Stimulated activated naive CD4-positive, alpha-beta T cell treated with Interleukin-2 at 50 U/mL for 16 hours (primary cell): ENCODE data around the gene CENPB.
"Not testable (repeated sequence)": the region's sequence is repeated elsewhere in the genome, so short reads cannot be mapped to it uniquely, and the experiment has no call there.

Experiments used
- DNase-seq: peaks from one replicate; lab custom pipeline; 2025; lab: John Stamatoyannopoulos, UW

The CENPB gene

GRCh38 chr20:3786665-3787323 lies at the start of gene CENPB:
TSS of gene CENPB (minus strand) at chr20:3786740. CDS start at chr20:3786483, 257 bp downstream.
- DNase-seq = peak; percentile 86

GRCh38 chr20:3836132-3836531 lies 49.6 kb upstream of the CENPB start:
- no peak for DNase-seq

- not testable (repeated sequence) for DNase-seq
These were observed 43.4 kb upstream of the CENPB start for GRCh38 chr20:3829891-3830290.

- no peak for DNase-seq
These were observed 42.3 kb upstream of the CENPB start for GRCh38 chr20:3828798-3829197.

GRCh38 chr20:3826420-3826819 lies 39.9 kb upstream of the CENPB start:
- DNase-seq = no peak

GRCh38 chr20:3825526-3825925 lies 39.0 kb upstream of the CENPB start:
- no peak for DNase-seq

GRCh38 chr20:3823881-3824280 lies 37.3 kb upstream of the CENPB start:
- DNase-seq = no peak

- no peak for DNase-seq
These were observed 35.5 kb upstream of the CENPB start for GRCh38 chr20:3821996-3822395.

GRCh38 chr20:3820901-3821727 lies 34.6 kb upstream of the CENPB start:
- no peak for DNase-seq

- DNase-seq = peak; percentile 87
These were observed 33.7 kb upstream of the CENPB start, which contains the start of gene AP5S1 for GRCh38 chr20:3820048-3820900. TSS of gene AP5S1 (plus strand) at chr20:3820547. CDS start at chr20:3822118, 1,571 bp downstream.

GRCh38 chr20:3819411-3820047 lies 33.0 kb upstream of the CENPB start:
- no peak for DNase-seq

GRCh38 chr20:3818155-3819151 lies 31.9 kb upstream of the CENPB start:
- DNase-seq = no peak

GRCh38 chr20:3815703-3816315 lies 29.3 kb upstream of the CENPB start:
- DNase-seq = peak; percentile 6

- no peak for DNase-seq
These were observed 28.5 kb upstream of the CENPB start for GRCh38 chr20:3814928-3815495.

- DNase-seq = no peak
These were observed 27.5 kb upstream of the CENPB start for GRCh38 chr20:3813848-3814581.

- DNase-seq = no peak
These were observed 26.7 kb upstream of the CENPB start for GRCh38 chr20:3812975-3813847.

GRCh38 chr20:3812259-3812681 lies 25.7 kb upstream of the CENPB start:
- no peak for DNase-seq
